Breast epithelium (tissue), 3 donors: Measurements from ENCODE around the gene PRMT1.

Experiments used
- POLR2A ChIP-seq: fragments of 450-650 bp; IDR thresholded peaks from one replicate; pipeline ENCODE4 v1.6.1; 2016; ENCODE audit warnings: antibody characterized with exemption, mild to moderate bottlenecking, moderate library complexity
- TF ChIP-seq, protein P1 (sequence below), 3 donors: fragments of 450-650 bp; IDR thresholded peaks; one replicate each; pipeline ENCODE4 v1.5.1; 2016 to 2017; ENCODE audit warnings: antibody characterized with exemption in 3 of 3, mild to moderate bottlenecking in 3 of 3, moderate library complexity in 3 of 3

DNA sequence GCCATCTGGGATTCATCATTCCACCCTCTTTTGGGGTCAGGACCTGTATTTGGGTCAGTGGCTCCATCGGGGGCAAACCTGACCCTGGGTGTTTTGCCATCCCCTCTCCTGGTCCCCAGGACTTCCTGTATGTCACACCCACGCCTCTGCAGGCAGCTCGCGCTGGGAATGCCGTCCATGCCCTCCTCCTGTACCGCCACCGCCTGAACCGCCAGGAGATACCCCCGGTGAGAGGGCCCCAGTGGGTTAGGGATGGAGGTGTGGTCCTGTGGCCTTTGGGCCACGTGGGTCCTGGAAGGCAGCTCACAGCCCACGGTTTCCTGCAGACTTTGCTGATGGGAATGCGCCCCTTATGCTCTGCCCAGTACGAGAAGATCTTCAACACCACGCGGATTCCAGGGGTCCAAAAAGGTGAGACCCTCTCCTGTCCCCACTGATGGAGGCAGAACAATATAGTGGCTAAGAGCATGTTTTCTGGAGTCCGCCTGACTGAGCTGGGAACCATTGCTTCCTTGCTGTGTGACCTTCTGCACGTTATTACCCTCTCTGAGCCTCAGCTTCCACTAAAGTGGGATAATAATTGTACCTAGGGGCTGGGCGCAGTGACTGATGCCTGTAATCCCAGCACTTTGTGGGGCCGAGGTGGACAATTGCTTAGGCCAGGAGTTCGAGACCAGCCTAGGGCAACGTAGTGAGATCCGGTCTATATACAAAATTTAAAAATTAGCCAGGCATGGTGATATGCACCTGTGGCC is 28.0 kb downstream of the PRMT1 start:
- TF ChIP-seq, protein P1, sequence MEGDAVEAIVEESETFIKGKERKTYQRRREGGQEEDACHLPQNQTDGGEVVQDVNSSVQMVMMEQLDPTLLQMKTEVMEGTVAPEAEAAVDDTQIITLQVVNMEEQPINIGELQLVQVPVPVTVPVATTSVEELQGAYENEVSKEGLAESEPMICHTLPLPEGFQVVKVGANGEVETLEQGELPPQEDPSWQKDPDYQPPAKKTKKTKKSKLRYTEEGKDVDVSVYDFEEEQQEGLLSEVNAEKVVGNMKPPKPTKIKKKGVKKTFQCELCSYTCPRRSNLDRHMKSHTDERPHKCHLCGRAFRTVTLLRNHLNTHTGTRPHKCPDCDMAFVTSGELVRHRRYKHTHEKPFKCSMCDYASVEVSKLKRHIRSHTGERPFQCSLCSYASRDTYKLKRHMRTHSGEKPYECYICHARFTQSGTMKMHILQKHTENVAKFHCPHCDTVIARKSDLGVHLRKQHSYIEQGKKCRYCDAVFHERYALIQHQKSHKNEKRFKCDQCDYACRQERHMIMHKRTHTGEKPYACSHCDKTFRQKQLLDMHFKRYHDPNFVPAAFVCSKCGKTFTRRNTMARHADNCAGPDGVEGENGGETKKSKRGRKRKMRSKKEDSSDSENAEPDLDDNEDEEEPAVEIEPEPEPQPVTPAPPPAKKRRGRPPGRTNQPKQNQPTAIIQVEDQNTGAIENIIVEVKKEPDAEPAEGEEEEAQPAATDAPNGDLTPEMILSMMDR (IDR thresholded peaks at IDR 0.05), result no peak
- TF ChIP-seq POLR2A, result no peak
